Brain microvascular endothelial cell (primary cell): ENCODE measurements around the gene TMEM52.

Experiments used
- DNase-seq: peaks from one replicate; pipeline ENCODE4 v3.0.0-alpha.2; 2020
- H3K27ac ChIP-seq: fragments of 250-450 bp; sonication (Bioruptor Pico); 2 replicates; pipeline ENCODE4 v1.5.1; 2020; ENCODE audit warnings: mild to moderate bottlenecking, moderate library complexity
- H3K27me3 ChIP-seq: fragments of 250-450 bp; sonication (Bioruptor Pico); replicated peaks from 2 replicates; pipeline ENCODE4 v1.5.1; 2020; ENCODE audit warnings: mild to moderate bottlenecking
- H3K36me3 ChIP-seq: fragments of 250-450 bp; sonication (Bioruptor Pico); replicated peaks from 2 replicates; pipeline ENCODE4 v1.5.1; 2020; ENCODE audit warnings: mild to moderate bottlenecking
- H3K4me3 ChIP-seq: 2 replicates; pipeline ENCODE4 v1.5.1; 2011; ENCODE audit warnings: low read depth, mild to moderate bottlenecking, control low read depth, low read length, moderate library complexity
- in situ Hi-C: cut with HindIII; loops from 2 replicates; pipeline ENCODE4 v1.10.0; 2017; ENCODE audit warnings: low sequenced_read_pairs, low pct_ligation_motif_present
- TF ChIP-seq, protein P1 (sequence below): IDR thresholded peaks from 2 replicates; pipeline ENCODE4 v1.5.1; 2011; ENCODE audit warnings: low read depth, mild to moderate bottlenecking, moderate library complexity, low read length, control low read depth, inconsistent platforms; ENCODE audit errors: missing control alignments

TMEM52 gene

GRCh38 chr1:1920057-1920607 is 1.1 kb upstream of the TMEM52 start:
- Histone ChIP-seq H3K4me3 (no peak overlapping the region), H3K36me3 (no peaks in the 10 kb centered on the region), H3K27me3 (no peaks in the 10 kb centered on the region), H3K27ac (no peak overlapping the region)
- in situ Hi-C loops: no loop called here
- DNase-seq: no peak
- TF ChIP-seq, protein P1, sequence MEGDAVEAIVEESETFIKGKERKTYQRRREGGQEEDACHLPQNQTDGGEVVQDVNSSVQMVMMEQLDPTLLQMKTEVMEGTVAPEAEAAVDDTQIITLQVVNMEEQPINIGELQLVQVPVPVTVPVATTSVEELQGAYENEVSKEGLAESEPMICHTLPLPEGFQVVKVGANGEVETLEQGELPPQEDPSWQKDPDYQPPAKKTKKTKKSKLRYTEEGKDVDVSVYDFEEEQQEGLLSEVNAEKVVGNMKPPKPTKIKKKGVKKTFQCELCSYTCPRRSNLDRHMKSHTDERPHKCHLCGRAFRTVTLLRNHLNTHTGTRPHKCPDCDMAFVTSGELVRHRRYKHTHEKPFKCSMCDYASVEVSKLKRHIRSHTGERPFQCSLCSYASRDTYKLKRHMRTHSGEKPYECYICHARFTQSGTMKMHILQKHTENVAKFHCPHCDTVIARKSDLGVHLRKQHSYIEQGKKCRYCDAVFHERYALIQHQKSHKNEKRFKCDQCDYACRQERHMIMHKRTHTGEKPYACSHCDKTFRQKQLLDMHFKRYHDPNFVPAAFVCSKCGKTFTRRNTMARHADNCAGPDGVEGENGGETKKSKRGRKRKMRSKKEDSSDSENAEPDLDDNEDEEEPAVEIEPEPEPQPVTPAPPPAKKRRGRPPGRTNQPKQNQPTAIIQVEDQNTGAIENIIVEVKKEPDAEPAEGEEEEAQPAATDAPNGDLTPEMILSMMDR: no peak

- Histone ChIP-seq H3K27ac (no peak overlapping the region), H3K4me3 (peak overlapping the region; percentile 42), H3K27me3 (no peaks in the 10 kb centered on the region), H3K36me3 (no peaks in the 10 kb centered on the region)
- in situ Hi-C loops: no loop called here
- peak; percentile 94 for DNase-seq
- TF ChIP-seq, protein P1: no peak
These were observed 401 bp upstream of the TMEM52 start for GRCh38 chr1:1919304-1920056.

- TF ChIP-seq, protein P1: no peak
- H3K27ac ChIP-seq: no peak overlapping the region
- H3K27me3 ChIP-seq: no peaks in the 10 kb centered on the region
- in situ Hi-C loops: no loop called here
- no peak overlapping the region for H3K4me3 ChIP-seq
- DNase-seq: no peak
- no peaks in the 10 kb centered on the region for H3K36me3 ChIP-seq
These were observed 831 bp downstream of the TMEM52 start for GRCh38 chr1:1917995-1918900.

- H3K27ac ChIP-seq: no peak overlapping the region
- TF ChIP-seq, protein P1: no peak
- H3K36me3 ChIP-seq: no peaks in the 10 kb centered on the region
- H3K27me3 ChIP-seq: no peaks in the 10 kb centered on the region
- no peak overlapping the region for H3K4me3 ChIP-seq
- in situ Hi-C loops: no loop called here
- no peak for DNase-seq
These were observed 1.6 kb downstream of the TMEM52 start for GRCh38 chr1:1917304-1917976.

GRCh38 chr1:1916851-1917251 is 2.2 kb downstream of the TMEM52 start:
- no peak overlapping the region for H3K4me3 ChIP-seq
- no peaks in the 10 kb centered on the region for H3K36me3 ChIP-seq
- in situ Hi-C loops: no loop called here
- no peak for DNase-seq
- TF ChIP-seq, protein P1: no peak
- H3K27ac ChIP-seq: no peak overlapping the region
- no peaks in the 10 kb centered on the region for H3K27me3 ChIP-seq
